IMR-90 (cell line): ENCODE measurements around the gene CCDC200.

ENCODE experiments used
- BHLHE40 ChIP-seq: fragments of 150-350 bp; IDR thresholded peaks from 2 replicates; pipeline ENCODE4 v1.6.1; 2016; ENCODE audit warnings: mild to moderate bottlenecking, low read depth, low read length
- CEBPB ChIP-seq: IDR thresholded peaks from 2 replicates; pipeline ENCODE4 v1.6.1; 2012; ENCODE audit warnings: low read depth, low read length, improper control_type of control experiment
- CTCF ChIP-seq: conservative IDR thresholded peaks from 2 replicates; pipeline ENCODE4 v1.5.1; 2012; ENCODE audit warnings: mild to moderate bottlenecking, low read depth, low read length, improper control_type of control experiment
- MXI1 ChIP-seq: IDR thresholded peaks from 2 replicates; pipeline ENCODE4 v1.6.1; 2012; ENCODE audit warnings: low read depth, mild to moderate bottlenecking, low read length, moderate library complexity, borderline replicate concordance
- POLR2A ChIP-seq: IDR thresholded peaks from 2 replicates; pipeline ENCODE4 v1.6.1; 2012; ENCODE audit warnings: mild to moderate bottlenecking, low read depth, low read length
- RAD21 ChIP-seq: IDR thresholded peaks from 2 replicates; pipeline ENCODE4 v1.6.1; 2012; ENCODE audit warnings: low read length, improper control_type of control experiment
- TF ChIP-seq, protein P1 (sequence below): fragments of 150-350 bp; IDR thresholded peaks from 2 replicates; pipeline ENCODE4 v1.6.1; 2017; ENCODE audit warnings: mild to moderate bottlenecking, antibody characterized with exemption, low read length, low read depth

DNA sequence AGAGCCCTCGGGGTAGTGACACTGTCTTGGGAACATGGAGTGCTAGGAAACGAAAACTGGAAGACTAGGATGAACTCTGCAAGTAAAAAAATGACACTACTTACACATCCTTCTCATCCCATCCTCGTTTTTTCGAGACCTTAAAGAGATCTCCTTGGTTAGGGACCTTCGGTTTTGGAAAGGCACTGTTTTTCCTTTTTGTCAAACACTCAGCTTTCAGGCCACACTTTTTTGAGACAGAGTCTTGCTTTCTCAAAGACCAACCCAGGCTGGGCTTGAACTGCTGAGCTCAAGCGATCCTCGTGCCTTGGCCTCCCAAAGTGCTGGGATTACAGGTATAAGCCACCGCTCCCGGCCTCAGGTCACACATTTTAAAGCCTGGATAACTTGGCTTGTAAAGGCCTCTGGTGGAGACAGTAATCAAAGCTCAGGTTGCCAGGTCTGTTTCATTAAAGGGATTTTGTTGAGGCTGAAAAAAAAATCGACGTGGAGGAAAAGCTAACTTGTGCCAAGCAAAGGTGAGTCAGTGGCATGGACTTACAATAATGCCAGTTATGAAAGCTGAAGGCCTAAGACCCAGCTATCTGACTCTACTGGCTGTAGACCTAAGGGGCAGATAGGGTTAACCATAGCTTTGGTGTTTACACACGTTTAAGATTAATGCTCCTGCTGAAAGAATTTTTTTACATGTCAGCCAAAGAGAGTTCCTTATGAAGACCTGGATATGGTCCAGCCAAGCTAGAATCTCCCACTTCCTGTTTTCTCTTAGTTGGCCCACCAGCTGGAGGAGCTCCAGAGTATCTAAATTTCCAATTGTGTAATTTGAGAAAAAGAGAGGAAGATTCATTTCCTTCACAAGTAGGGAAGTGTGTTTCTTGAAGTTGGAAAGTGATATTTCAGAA, 56.6 kb downstream of the CCDC200 start:
- TF ChIP-seq CTCF, result peak; percentile 37
- peak; percentile 17; the same call in 1 of the 2 replicates for TF ChIP-seq BHLHE40
- no peak; the same call in 1 of the 2 replicates for TF ChIP-seq MXI1
- TF ChIP-seq CEBPB, result peak; percentile 56; the same call in 1 of the 2 replicates
- 0 out of 2 replicates have a peak, but pooled peaks have one; percentile 1 for TF ChIP-seq POLR2A
- TF ChIP-seq RAD21, result no peak
- TF ChIP-seq, protein P1, sequence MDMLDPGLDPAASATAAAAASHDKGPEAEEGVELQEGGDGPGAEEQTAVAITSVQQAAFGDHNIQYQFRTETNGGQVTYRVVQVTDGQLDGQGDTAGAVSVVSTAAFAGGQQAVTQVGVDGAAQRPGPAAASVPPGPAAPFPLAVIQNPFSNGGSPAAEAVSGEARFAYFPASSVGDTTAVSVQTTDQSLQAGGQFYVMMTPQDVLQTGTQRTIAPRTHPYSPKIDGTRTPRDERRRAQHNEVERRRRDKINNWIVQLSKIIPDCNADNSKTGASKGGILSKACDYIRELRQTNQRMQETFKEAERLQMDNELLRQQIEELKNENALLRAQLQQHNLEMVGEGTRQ, result no peak
